Motor neuron (in vitro differentiated cells): ENCODE data around the gene CEP76. TPM values are rescaled to one million over a fixed set of nuclear protein-coding genes. Genes with fewer than 3 reads are reported as not detected.
"Not testable (repeated sequence)": the region's sequence is repeated elsewhere in the genome, so short reads cannot be mapped to it uniquely, and the experiment has no call there.

Experiments
- ATAC-seq, 8 experiments: fragments of 200-7000 bp; cut with Tn5 transposase; replicated peaks in 6 of 8; 2 replicates each; pipeline ENCODE4 v1.8.0; 2021; ENCODE audit warnings: mild to moderate bottlenecking in 8 of 8, moderate library complexity in 8 of 8
- H3K27ac ChIP-seq, 2 donors: fragments of 250-450 bp; sonication (Bioruptor Pico); 2 replicates each; pipeline ENCODE4 v1.9.0; 2021; ENCODE audit warnings: antibody characterized with exemption in 2 of 2, mild to moderate bottlenecking in 2 of 2, moderate library complexity in 1 of 2
- H3K4me1 ChIP-seq, 2 donors: fragments of 250-450 bp; sonication (Bioruptor Pico); replicated peaks in 1 of 2; 2 replicates each; pipeline ENCODE4 v1.6.1; 2021; ENCODE audit warnings: antibody characterized with exemption in 2 of 2, mild to moderate bottlenecking in 2 of 2, moderate library complexity in 1 of 2
- H3K4me3 ChIP-seq, 5 donors: fragments of 250-450 bp; sonication (Bioruptor Pico); 2 replicates each; pipeline ENCODE4 v1.9.0; 2021; ENCODE audit warnings: antibody characterized with exemption in 5 of 5, mild to moderate bottlenecking in 5 of 5, moderate library complexity in 4 of 5
- whole genome bisulfite sequencing, 10 experiments: fragments of 450-650 bp; shearing (Covaris generic); methylation state at CpG; one replicate each; pipeline ENCODE4 v1.0.0; 2022; 5-methylcytosine and 5-hydroxymethylcytosine counted together
- in situ Hi-C, 9 experiments: fragments of 400-800 bp; cut with MboI; loops; one replicate each; pipeline ENCODE4 v1.15.0; 2021; ENCODE audit warnings: low sequenced_read_pairs in 9 of 9, low pct_unique_long_range_greater_than_20kb in 2 of 9; ENCODE audit not compliant: unreplicated experiment in 9 of 9
- total RNA-seq, 8 experiments: library from RNA; unstranded; fragments of 300-600 nt; gene quantifications; 2 replicates each; pipeline versions ENCODE4 v1.2.3 to v1.2.4, GENCODE V29; 2022

Gene CEP76
- total RNA-seq, 8 experiments from 2014 or later = 6.8 to 16.0 (median 9.8) TPM

DNA sequence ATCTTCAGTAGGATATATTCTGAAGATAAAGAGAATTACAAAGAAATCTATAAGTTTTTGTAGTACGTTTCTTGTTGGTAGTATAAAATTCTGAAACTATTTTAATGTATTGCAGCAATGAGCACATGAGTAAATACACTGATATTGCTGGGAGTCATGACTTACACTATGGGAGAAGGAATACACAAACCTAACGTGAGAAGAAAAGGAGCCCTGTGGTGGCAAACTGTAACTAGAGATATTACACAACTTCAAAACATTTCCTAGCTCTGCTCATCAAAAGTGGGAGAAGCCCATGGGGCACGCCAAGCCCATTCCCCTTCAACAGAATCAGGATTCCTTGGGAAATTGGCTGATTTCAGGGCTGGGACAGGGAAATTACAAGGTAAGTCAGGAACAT, 65.1 kb downstream of the CEP76 start:
- Histone ChIP-seq H3K4me3 (no peak overlapping the region), H3K27ac (no peak overlapping the region), H3K4me1 (no peaks in the 10 kb centered on the region)
- ATAC-seq = no peak
- 52 to 100% (median 99%) methylated on average over 1 to 3 of the region's 3 CpGs for WGBS, 10 experiments
- in situ Hi-C loops = no loop called here

DNA sequence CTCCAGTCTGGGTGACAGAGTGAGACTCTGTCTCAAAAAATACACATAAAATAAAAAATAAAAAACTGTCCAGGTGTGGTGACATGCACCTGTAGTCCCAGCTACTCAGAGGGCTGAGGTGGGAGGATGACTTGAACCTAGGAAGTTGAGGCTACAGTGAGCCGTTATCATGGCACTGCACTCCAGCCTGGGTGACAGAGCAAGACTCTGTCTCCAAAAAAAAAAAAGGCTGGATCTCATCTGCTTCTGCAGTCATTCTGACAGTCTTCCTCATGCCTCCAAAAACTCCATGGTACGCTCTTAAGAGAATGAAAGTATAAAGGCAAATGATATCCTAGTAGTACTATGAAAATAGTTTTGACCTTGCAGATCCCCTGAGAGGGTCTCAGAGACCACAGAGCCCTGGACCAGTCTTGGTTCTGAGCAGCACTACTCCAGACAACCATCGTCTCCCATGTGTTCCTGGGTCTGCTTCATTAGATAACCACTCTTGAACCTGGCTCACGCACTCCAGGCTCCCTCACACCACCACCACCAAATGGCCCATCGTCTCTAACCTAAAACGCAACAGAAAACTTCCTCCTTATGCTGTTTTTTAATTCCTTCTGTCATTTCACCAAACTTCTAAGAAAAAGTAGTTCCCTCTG, 70.6 kb downstream of the CEP76 start:
- no peak overlapping the region for H3K4me3 ChIP-seq
- 0 to 100% (median 76%) methylated on average over 1 to 5 of the region's 6 CpGs; no CpG with 5 or more reads in 1 of the 10 experiments for WGBS, 10 experiments
- in situ Hi-C loops = no loop called here
- no peak for ATAC-seq
- peaks cover 0 to 5% of the 10 kb centered on the region in 2 donors for H3K4me1 ChIP-seq
- no peak overlapping the region for H3K27ac ChIP-seq

DNA sequence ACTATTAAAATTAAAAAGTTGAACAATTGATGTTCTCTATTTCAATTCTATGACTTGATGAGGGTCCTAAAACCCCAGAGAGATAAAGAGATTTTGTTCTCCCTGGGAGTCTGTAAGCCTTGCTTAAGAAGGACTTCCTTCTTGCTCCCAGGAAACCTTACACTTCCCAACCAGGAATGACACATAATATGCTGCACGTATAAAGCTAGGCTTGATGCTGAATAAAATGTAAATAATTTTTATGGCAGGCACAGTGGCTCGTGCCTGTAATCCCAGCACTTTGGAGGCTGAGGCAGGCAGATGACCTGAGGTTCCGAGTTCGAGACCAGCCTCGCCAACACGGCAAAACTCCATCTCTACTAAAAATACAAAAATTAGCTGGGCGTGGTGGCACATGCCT, 72.4 kb downstream of the CEP76 start:
- Histone ChIP-seq H3K27ac (no peak overlapping the region), H3K4me1 (peaks cover 0 to 5% of the 10 kb centered on the region in 2 donors), H3K4me3 (no peak overlapping the region)
- in situ Hi-C loops = no loop called here
- 60 to 97% (median 75%) methylated on average over 5 to 6 of the region's 7 CpGs; no CpG with 5 or more reads in 4 of the 10 experiments for WGBS, 10 experiments
- peak in 1 of 8 experiments; percentile 75 for ATAC-seq

GRCh38 chr18:12628706-12629702, 73.5 kb downstream of the CEP76 start:
- 0 to 85% (median 62%) methylated on average over 2 to 4 of the region's 4 CpGs for WGBS, 10 experiments

GRCh38 chr18:12627199-12627598, 75.3 kb downstream of the CEP76 start:
- in situ Hi-C loops, ATAC-seq, H3K27ac ChIP-seq, H3K4me1 ChIP-seq, H3K4me3 ChIP-seq: not testable (repeated sequence)
- 100% methylated on average over 1 to 2 of the region's 3 CpGs; no CpG with 5 or more reads in 6 of the 10 experiments for WGBS, 10 experiments

More at GRCh38 chr18:12628706-12629702, 73.5 kb downstream of the CEP76 start:
- peak in 6 of 8 experiments; percentile 34 to 78 (median 58) for ATAC-seq
- H3K4me3 ChIP-seq = no peak overlapping the region
- no peak overlapping the region for H3K27ac ChIP-seq
- in situ Hi-C loops = no loop called here
- peaks cover 0 to 5% of the 10 kb centered on the region in 2 donors for H3K4me1 ChIP-seq

DNA sequence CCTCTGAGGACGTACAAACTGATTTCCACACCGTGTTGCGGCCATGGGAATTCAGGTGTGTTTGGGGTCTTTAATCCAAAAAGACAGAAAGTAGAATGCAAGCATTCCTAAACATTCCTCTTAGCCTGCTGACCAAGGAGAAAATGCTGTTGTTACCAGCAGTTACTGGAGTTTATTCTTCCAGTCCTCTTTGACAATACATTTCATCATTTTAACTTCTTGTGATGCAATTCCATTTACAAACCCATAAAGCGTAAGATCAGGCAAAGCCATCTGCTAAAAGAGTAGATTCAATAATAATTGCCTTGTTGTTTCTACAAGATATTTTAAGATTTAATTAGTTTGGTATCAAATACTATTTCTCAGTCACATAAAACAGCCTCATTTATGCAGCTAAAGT, 77.3 kb downstream of the CEP76 start:
- H3K27ac ChIP-seq = no peak overlapping the region
- in situ Hi-C loops = no loop called here
- peak in 4 of 8 experiments; percentile 20 to 64 (median 34) for ATAC-seq
- H3K4me1 ChIP-seq = peaks cover 0 to 2% of the 10 kb centered on the region in 2 donors
- H3K4me3 ChIP-seq = no peak overlapping the region
- 20 to 100% (median 89%) methylated on average over 1 to 4 of the region's 4 CpGs; no CpG with 5 or more reads in 2 of the 10 experiments for WGBS, 10 experiments

Other genes starting within 250 kb of the CEP76 start
- 10 to 100 TPM; 10.2 to 46.3 (median 21.0) TPM for gene SPIRE1, start 44.6 kb downstream of the CEP76 start, total RNA-seq
- gene PSMG2, start 319 bp upstream of the CEP76 start, total RNA-seq = 10 to 100 TPM; 50.4 to 82.0 (median 65.2) TPM
- gene PTPN2, start 181.5 kb upstream of the CEP76 start, total RNA-seq = 10 to 100 TPM; 12.8 to 50.2 (median 23.8) TPM
- 10 to 100 TPM; 11.9 to 51.6 (median 22.5) TPM for gene SEH1L, start 245.3 kb upstream of the CEP76 start, total RNA-seq